Lung (tissue), 12 donors: ENCODE results near the gene MCRIP2. TPM values are rescaled to one million over a fixed set of nuclear protein-coding genes. Genes with fewer than 3 reads are reported as not detected.
A peak's percentile ranks its signal among the peaks of the same experiment; 100 is the strongest.

ENCODE experiments used
- ATAC-seq: fragments of 200-7000 bp; cut with Tn5 transposase; one replicate; pipeline ENCODE4 v1.9.1; 2020; ENCODE audit warnings: moderate number of reproducible peaks; ENCODE audit not compliant: insufficient read depth, low FRiP score
- DNase-seq, 3 donors: peaks; one replicate each; pipeline ENCODE4 v3.0.0-alpha.2; 2013 to 2017
- H3K27ac ChIP-seq, 2 donors: one replicate each; pipeline ENCODE4 v1.5.1; 2013; ENCODE audit warnings: mild to moderate bottlenecking in 2 of 2, moderate library complexity in 2 of 2, control low read depth in 1 of 2, inconsistent platforms in 1 of 2, low read depth in 1 of 2, low read length in 1 of 2
- H3K27me3 ChIP-seq, 3 donors: one replicate each; pipeline ENCODE4 v1.5.1; 2013; ENCODE audit warnings: low read length in 2 of 3; ENCODE audit not compliant: control insufficient read depth in 3 of 3, insufficient read depth in 3 of 3
- H3K36me3 ChIP-seq, 4 donors: one replicate each; pipeline ENCODE4 v1.5.1; 2013; ENCODE audit warnings: low read length in 4 of 4, mild to moderate bottlenecking in 1 of 4, moderate library complexity in 1 of 4; ENCODE audit not compliant: control insufficient read depth in 4 of 4, insufficient read depth in 4 of 4
- H3K4me1 ChIP-seq, 5 donors: one replicate each; pipeline ENCODE4 v1.5.1; 2013; ENCODE audit warnings: low read length in 5 of 5, mild to moderate bottlenecking in 2 of 5, moderate library complexity in 1 of 5; ENCODE audit not compliant: control insufficient read depth in 5 of 5, insufficient read depth in 5 of 5
- H3K4me3 ChIP-seq: one replicate; pipeline ENCODE4 v1.5.1; 2013; ENCODE audit warnings: mild to moderate bottlenecking, control low read depth, moderate library complexity
- H3K9ac ChIP-seq, 2 donors: one replicate each; pipeline ENCODE4 v1.5.1; 2013; ENCODE audit warnings: low read length in 2 of 2, control low read depth in 1 of 2; ENCODE audit not compliant: insufficient read depth in 1 of 2
- H3K9me3 ChIP-seq, 4 donors: one replicate each; pipeline ENCODE4 v1.5.1; 2013; ENCODE audit warnings: low read length in 3 of 4, mild to moderate bottlenecking in 1 of 4, moderate library complexity in 1 of 4; ENCODE audit not compliant: control insufficient read depth in 4 of 4, insufficient read depth in 3 of 4
- CTCF ChIP-seq: IDR thresholded peaks from 2 replicates; pipeline ENCODE4 v1.5.1; 2012; ENCODE audit warnings: mild to moderate bottlenecking; ENCODE audit errors: control extremely low read depth, extremely low read depth
- WGBS, 2 donors: extraction: QIAGEN DNeasy Blood & Tissue Kit; methylation state at CpG; one replicate each; pipeline ENCODE4 v1.1.7; 2013; 5-methylcytosine and 5-hydroxymethylcytosine counted together
- polyA plus RNA-seq, 2 donors: library from polyadenylated mRNA; stranded (reverse); fragments of 200-250 nt; gene quantifications; one replicate each; pipeline ENCODE4 v1.2.1, GENCODE V29; 2013
- total RNA-seq, 2 donors: library from RNA; depleted of rRNA in 1 of 2; stranded (reverse); fragments of >200 nt in 1 of 2; gene quantifications; one replicate each; pipeline ENCODE4 v1.2.1, GENCODE V29; 2014 to 2021
- donor health status: control.
- donor health status: control.
- donor health status: Bipolar disorder and iron deficiency.
- donor health status: healthy.
- donor health status: DM: yes; HTN: yes; CAD: no.

The MCRIP2 gene
- total and polyA plus RNA-seq, 4 donors: 9.1 to 109 (median 53.3) TPM

- H3K27ac ChIP-seq: peak overlapping the region in 1 of 2 donors; percentile 7
- no peak for DNase-seq
Observed at GRCh38 chr16:621526-622105, 20.0 kb upstream of the MCRIP2 start.

GRCh38 chr16:622920-623280 lies 18.7 kb upstream of the MCRIP2 start:
- TF ChIP-seq CTCF: no peak
- Histone ChIP-seq H3K36me3 (peaks cover 0 to 22% (median 5%) of the 10 kb centered on the region in 4 donors), H3K4me1 (peaks cover 0 to 9% (median 3%) of the 10 kb centered on the region in 5 donors), H3K27me3 (no peaks in the 10 kb centered on the region), H3K9ac (no peak overlapping the region), H3K27ac (peak overlapping the region in 1 of 2 donors; percentile 3), H3K9me3 (no peaks in the 10 kb centered on the region), H3K4me3 (no peak overlapping the region)
- WGBS, 2 donors: 88 to 93% methylated on average over 17 of the region's 17 CpGs
- ATAC-seq: no peak
- DNase-seq: no peak

More at GRCh38 chr16:621526-622105, 20.0 kb upstream of the MCRIP2 start:
- Histone ChIP-seq H3K9me3 (no peaks in the 10 kb centered on the region), H3K36me3 (peaks cover 0 to 16% (median 3%) of the 10 kb centered on the region in 4 donors), H3K4me3 (no peak overlapping the region), H3K9ac (no peak overlapping the region), H3K27me3 (no peaks in the 10 kb centered on the region), H3K4me1 (peaks cover 0 to 9% (median 7%) of the 10 kb centered on the region in 5 donors)
- no peak for TF ChIP-seq CTCF
- 74 to 82% methylated on average over 21 of the region's 21 CpGs for WGBS, 2 donors
- ATAC-seq: no peak

- DNase-seq (no peak), ATAC-seq (no peak)
- H3K9ac ChIP-seq: no peak overlapping the region
- H3K4me1 ChIP-seq: peaks cover 0 to 10% (median 7%) of the 10 kb centered on the region in 5 donors
- H3K27ac ChIP-seq: no peak overlapping the region
- no peak overlapping the region for H3K4me3 ChIP-seq
- 87 to 90% methylated on average over 10 of the region's 10 CpGs for WGBS, 2 donors
- no peaks in the 10 kb centered on the region for H3K9me3 ChIP-seq
- TF ChIP-seq CTCF: no peak
- H3K27me3 ChIP-seq: no peaks in the 10 kb centered on the region
- peaks cover 0 to 34% (median 5%) of the 10 kb centered on the region in 4 donors for H3K36me3 ChIP-seq
Observed at GRCh38 chr16:624526-625070, 17.0 kb upstream of the MCRIP2 start.
